Measurements from ENCODE around the gene ARHGEF28.

Gene ARHGEF28, protein sequence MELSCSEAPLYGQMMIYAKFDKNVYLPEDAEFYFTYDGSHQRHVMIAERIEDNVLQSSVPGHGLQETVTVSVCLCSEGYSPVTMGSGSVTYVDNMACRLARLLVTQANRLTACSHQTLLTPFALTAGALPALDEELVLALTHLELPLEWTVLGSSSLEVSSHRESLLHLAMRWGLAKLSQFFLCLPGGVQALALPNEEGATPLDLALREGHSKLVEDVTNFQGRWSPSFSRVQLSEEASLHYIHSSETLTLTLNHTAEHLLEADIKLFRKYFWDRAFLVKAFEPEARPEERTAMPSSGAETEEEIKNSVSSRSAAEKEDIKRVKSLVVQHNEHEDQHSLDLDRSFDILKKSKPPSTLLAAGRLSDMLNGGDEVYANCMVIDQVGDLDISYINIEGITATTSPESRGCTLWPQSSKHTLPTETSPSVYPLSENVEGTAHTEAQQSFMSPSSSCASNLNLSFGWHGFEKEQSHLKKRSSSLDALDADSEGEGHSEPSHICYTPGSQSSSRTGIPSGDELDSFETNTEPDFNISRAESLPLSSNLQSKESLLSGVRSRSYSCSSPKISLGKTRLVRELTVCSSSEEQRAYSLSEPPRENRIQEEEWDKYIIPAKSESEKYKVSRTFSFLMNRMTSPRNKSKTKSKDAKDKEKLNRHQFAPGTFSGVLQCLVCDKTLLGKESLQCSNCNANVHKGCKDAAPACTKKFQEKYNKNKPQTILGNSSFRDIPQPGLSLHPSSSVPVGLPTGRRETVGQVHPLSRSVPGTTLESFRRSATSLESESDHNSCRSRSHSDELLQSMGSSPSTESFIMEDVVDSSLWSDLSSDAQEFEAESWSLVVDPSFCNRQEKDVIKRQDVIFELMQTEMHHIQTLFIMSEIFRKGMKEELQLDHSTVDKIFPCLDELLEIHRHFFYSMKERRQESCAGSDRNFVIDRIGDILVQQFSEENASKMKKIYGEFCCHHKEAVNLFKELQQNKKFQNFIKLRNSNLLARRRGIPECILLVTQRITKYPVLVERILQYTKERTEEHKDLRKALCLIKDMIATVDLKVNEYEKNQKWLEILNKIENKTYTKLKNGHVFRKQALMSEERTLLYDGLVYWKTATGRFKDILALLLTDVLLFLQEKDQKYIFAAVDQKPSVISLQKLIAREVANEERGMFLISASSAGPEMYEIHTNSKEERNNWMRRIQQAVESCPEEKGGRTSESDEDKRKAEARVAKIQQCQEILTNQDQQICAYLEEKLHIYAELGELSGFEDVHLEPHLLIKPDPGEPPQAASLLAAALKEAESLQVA (N-terminal part only)

DNA sequence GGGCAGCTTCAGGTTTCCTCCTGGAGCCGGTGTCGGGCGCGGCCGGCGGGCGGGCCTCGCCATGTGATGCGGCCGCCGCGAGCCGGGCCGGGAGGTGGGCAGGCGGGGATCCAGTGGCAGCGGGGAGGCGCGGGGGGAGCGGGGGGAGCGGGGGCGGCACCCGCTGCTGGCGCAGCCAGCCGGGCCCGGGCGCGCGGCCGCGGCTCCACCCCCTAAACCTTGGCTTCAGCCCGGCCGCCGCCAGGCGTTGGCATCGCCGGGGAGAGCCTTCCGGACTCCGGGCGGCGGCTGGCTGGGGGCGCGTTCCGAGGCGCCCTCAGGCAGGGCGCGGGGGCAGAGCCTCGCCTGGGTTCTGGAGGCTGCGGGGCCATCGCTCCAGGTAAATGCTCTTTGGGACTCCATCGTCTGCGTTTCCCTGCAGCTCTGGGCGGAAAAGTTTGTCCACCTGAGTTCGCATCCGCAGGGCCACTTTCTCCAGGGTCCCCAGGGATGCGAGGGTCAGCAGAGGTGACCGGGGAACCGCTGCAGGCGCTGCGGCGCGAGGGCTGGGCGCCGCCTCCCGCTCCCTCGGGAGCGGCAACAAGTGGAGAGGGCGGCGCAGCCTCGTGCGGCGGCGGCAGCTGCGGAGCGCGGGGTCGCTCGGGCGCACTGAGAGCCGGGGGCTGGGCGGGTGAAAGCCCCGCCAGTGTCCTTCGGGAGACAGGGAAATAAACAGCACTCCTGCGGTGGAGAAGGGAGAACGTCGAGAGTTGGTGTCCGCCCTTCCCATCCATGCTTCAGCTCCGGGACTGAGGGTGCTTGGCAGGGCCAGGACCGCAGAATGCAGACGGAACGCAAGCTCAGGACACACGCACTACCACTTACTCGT is at the start of gene ARHGEF28:
TSS of gene ARHGEF28 (plus strand) at position 253 of the 868 bp plus-strand sequence. CDS start 58,656 bp downstream, outside the sequence.
- no peak for FAIRE-seq

DNA sequence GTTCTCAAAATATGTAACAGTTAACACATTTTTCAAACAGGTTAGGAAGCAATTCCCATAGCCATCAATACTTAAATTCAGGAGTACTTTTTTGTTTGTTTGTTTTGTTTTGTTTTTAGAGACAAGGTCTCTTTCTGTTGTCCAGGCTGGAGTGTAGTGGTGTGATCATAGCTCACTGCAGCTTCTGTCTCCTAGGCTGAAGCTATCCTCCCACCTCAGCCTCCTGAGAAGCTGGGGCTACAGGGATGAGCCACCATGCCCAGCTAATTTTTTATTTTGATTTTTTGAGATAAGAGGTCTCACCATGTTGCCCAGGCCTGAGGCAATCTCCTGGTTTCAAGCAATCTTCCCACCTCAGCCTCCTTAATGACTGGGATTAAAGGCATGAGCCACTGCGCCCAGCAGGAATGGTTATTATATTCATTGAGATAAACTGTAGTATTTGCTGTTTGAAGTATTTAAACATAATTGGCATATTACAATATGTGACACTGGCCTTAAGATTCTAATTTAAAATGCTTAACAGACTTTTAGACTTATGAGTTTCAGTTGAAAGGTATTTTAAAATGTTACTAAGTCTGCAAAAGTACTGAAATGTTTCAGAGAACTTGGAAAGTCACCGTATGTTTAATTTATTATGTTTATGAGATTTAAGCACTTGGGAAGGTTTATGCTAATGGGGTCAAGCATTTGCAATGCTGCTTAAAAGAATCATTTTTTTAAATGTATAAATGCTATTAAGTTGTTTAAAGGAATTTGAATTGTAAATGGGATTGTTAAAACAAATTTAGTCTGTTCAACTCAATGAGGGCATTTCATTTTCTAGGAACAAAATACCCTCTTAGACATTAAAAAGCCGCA is 43.5 kb upstream of the ARHGEF28 start:
- FAIRE-seq: no peak

DNA sequence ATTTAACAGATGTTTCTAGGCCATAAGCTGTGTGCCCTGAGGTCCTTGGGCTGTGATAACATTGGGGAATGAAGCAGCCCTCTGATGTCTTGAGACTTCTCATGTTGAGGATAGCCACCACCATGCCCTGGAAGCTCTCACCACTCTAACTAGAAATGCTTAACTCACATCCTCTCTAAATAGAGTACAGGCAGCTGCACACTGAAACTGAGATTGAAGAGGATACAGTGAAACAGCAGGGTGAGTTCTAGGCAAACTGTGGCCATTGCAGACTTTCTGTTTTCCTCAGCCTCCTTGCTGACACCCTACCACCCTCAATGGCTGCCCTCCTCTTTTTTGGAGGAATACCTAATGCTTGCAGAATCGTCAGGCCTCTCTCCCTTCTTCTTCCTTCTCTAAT is 38.1 kb upstream of the ARHGEF28 start:
- no peak for FAIRE-seq

DNA sequence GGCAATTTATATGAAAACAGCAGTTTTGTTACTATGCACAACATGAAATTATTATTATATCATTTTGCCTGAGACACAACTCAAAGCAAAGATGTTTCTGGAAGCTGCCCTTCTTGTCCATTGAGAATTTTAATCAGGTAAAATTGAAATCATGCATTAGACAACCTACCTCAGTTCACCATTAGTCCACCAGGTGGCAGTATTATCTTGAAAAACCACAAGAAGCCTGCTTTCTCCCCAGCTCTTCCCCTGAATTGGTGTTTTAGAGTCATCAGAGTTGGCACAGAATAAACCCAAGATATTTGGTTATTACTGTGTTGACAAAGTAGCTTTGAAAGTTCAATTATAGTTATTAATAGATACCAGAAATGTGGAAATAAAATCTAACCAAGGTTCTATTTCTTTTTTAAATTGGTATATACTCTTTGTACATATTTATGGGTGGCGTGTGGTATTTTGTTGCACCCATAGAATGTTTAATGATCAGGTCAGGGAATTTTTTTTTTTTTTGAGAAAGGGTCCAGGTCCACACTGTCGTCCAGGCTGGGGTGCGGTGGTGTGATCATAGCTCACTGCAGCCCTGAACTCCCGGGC is 34.8 kb upstream of the ARHGEF28 start:
- peak; percentile 92 for FAIRE-seq

DNA sequence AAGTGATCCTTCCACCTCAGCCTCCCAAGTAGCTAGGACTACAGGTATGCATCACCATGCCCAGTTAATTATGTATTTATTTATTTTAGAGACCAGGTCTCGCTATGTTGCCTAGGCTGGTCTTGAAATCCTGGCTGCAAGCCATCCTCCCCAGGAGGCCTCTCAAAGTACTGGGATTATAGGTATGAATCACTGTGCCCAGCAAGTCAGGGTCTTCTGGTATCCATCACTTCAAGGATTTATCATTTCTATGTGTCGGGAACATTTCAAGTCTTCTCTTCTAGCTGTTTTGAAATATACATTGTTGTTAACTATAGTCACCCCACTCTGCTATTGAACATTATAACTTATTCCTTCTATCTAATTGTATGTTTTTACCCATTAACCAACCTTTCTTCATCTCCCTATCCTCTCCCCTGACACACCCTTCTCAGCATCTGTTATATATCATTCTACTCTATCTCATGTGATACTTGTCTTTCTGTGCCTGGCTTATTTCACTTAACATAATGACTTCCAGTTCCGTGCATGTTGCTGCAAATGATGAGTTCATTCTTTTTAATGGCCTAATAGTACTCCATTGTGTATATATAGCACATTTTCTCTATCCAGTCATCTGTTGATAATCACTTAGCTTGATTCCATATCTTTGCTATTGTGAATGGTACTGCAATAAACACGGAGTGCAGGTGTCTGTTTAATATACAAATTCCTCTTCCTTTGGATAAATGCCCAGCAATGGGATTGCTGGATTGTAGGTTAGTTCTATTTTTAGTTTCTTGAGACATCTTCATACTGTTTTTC is 34.1 kb upstream of the ARHGEF28 start:
- FAIRE-seq: no peak

DNA sequence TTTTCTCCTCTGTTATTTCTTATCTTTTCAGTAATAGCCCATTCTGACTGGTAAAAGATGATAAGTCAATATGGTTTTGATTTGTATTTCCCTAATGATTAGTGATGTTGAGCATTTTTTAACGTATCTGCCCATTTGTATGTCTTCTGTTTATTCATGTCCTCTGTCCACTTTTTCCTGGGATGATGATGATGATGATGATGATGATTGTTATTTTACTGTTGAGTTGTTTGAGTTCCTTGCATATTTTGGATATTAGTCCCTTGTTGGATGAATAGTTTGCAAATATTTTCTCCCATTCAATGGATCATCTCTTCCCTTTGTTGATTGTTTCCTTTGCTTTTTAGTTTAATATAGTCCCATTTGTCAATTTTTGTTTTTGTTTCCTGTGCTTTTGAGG is 33.4 kb upstream of the ARHGEF28 start:
- FAIRE-seq: no peak

DNA sequence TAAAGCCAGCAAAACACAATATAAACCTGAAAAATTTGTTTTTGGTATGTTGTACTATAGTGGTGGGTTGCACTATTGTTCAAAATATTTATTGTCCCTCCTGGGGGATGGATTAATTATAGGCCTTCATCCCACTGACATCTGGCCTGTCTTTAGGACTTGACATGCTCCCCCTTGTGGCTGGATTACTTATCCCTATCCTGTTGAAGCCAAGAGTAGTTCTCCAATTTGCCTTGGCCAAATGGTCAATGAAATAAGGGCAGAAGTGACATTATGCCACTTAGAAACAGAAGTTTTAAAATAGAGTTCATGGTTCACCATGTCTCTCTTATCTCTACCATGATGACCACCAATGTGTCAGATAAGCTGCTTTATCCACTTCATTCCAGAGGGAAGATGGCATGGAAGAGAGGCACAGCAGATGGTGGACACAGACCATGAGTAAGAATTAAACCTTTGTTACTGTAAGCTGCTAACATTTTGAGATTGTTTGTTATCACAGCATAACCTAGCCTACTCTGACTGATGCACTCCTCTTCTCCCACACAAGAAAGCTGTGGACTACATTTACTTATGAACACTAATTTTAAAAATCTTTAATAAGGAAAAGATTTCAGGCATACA is 29.2 kb upstream of the ARHGEF28 start:
- no peak for FAIRE-seq

DNA sequence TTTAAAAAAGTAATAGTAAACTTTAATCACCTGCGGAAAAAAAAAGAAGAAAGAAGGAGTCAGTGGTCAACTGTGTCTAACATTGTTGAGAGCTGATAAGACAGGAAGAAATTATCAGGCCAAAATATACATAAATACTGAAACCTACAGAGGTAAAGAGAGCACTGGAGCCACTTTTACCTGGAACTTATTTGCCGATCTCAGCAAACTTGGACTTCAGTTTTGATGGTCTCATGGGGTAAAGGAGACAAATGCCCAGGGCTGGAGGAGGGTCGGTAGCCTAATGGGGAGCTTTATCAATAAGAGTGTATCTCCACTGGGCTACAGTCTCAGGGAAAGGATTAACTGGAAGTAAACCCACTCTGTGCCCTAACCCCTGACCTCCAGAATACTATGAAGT is 26.6 kb upstream of the ARHGEF28 start:
- FAIRE-seq: no peak

DNA sequence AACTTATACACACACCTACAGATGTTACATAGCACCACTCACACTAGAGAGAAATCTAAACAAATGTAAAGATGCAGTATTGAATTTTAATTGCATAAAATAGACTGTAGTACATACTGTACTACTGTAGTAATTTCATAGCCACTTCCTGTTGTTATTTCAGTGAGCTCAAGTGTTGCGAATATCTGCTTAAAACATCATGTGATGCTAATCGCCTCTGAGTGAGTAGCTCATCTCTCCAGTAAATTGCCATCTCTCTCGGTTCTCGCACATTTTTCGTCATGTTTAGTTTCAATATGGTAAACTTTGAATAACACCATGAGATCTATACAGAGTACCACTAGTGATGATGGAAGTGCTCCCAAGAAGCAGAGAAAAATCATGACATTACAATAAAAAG is 22.0 kb upstream of the ARHGEF28 start:
- no peak for FAIRE-seq

DNA sequence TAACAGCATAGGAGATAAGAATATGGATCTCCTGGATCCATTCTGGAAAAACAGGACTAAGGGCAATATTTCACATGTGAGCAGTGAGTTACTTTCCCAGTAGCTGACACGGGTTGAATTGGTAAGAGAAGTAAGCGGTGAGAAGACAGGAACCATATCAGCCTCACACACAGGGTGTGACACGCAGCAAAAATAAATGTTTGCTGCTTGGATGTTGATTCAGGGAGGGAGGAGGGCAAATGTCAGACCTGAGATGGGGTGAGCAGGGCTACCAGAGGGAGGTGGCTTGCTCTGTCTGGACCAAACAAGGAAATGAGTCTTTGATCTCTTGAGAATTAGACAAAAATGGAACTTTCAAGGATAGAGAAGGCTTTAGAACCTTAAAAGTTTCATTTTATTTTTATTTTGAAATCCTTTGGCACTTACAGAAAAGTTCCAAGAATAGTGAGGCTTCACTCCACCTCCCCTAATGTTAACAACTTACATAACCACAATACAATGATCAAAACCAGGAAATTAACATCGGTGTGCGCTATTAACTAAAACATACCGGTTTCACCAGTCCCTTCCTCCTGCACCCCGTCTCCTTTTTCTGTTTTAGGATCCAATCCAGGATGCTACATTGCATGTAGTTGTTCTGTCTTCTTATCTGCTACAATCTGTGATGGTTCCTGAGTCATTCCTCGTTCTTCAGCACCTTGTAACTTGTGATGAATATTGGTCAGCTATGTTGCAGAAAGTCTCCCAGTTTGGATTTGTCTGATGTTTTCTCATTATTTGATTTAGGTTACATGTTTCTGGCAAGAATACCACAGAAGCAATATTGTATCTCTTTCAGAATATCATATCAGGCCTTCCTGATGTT is 20.5 kb upstream of the ARHGEF28 start:
- no peak for FAIRE-seq

DNA sequence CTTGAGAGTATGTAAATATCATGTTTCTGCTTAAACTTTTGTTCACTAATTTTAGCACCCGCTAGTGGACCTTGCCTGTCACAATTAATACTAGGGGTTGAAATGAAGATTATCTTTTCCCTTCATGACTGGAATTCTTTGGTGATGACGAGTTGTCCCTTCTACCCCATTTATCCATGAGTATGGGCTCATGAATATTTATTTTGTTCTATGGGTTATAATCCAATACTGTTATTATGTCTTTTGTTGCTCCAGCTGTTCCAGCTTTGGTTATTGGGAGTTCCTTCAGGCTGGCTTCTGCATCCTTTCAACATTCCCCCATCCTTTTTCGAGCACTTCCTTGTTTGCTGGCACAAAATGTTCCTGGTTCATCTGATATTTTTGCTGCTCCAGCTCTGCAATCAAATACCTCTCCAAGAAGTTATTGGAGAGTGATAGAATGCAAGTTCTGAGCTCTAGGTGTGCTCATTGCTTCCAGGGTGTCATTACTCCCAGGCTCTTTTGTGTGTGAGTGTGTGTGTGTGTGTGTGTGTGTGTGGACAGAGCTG is 19.7 kb upstream of the ARHGEF28 start:
- no peak for FAIRE-seq

DNA sequence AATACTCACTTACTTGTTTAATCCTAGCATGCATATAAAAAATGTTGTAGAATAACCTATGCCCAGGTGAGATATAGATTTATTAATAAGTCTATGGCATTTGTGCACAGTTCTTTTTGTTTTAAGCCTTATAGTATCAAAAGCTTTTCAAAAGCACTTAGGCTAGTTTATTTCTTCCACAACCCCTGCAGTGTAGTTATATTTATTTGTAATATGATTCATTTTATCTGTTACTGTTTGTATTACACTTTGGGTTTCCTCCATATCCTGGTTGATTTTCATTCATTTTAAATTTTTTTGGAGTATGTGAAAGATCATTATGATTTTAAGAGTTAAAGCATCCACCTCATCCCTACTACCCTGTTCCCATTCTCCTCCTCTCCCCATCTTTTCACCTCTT is 18.8 kb upstream of the ARHGEF28 start:
- FAIRE-seq: no peak

DNA sequence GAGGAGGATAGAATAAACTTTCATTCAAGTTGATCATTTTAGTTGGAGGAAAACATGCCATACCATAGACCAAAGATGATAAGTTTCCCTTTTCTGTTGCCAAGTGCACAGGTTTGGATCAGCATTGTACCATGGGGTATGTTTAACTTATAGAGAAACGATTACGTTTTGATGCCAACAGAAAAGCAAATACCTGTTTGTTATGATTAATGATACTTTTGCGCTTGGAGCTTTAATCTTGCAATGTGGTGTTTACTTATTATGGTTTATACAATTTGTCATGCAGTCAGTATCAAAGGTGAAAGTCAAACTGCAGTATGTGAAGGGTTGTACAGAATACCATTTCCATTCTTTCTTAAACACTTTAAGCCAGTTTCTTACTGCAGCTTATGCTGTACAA is 13.2 kb upstream of the ARHGEF28 start:
- no peak for FAIRE-seq

DNA sequence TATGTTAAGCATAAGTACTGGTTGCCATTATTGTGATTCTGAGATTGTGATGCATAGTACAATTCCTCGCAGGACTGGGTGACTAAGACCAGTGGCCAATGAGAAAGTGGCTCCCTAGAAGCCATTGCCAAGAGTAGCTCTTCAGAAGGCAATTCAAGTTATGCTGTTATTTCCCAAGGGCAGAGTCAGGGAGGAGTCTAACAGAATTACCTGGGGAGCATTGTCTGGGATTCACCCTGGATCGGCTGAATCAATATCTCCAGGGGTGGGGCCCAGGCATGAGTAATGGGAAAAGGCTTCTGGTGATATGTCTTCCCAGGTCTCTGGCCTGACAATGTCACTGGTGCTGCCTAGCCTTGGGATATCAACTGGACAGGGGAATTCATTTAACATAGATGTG is 10.9 kb upstream of the ARHGEF28 start:
- no peak for FAIRE-seq

DNA sequence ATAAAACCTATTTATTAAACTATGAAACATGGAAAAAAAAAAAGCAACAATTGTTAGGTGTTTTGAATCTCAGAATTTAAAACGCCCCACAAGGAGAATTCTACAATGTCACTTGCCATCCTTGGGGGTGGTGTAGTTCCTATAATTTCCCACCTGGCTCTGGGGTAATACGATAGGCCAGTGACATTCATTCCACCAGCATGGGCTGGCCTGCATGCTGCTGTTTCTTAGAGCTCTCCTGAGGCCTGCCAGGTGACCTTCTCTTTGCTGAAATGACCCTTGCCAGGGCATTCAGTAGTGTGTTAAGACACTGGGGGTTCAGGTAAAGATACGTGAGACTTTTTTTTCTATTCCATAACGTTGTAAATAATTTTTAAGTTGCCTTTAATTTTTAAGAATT is 10.0 kb upstream of the ARHGEF28 start:
- FAIRE-seq: no peak

DNA sequence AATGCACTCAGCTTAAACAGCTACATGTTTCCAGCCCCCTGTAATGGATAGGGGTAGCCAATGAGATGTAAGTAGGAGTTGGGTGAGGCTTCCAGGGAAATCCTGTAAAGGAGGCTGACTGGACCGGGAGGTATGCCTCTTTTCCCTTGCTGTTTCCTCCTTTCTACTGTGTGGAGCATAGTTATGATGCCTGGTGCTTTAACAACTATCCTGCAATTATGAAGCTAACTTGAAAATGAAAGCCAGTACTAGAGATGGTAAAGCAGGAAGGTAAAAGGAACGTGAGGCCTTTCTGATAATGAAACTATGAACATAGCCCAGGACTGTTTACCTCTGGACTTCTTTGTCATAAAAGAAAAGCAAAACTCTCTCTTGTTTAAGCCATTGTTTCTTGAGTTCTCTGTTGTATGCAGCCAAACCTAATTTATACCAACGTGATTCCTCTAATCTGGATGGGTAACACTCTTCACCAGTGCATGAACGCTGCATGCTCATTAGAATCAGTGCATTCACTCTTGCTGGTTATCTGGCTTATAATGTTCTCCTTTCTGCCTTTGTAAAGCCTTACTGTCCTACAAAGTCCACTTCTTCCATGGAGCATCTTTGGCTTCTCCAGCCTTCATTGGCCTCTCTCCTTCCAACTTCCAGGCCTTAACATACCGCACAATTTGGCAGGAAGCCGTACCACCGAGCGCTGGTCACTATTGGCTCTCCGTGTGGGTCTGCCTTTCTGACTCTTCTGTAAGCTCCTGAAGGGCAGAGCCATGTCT is 8.3 kb upstream of the ARHGEF28 start:
- no peak for FAIRE-seq
